ENCODE measurements around the gene BNC1.

BNC1 gene

GRCh38 chr15:83284559-83285283, at the start of gene BNC1:
Gene BNC1 (minus strand): TSS chr15:83284664. CDS start chr15:83284628, 36 bp downstream.
- DNase-seq (ENCODE audit: low read depth): no peak
- no peak within 1 kb of the TSS for H3K4me3 ChIP-seq (ENCODE audit: low read depth, low read length)
- TF ChIP-seq CTCF (IDR thresholded peaks at IDR 0.05; ENCODE audit: low read depth, low read length) (no peak), MYC (IDR thresholded peaks at IDR 0.05; ENCODE audit: low read depth, low read length) (no peak), POLR2A (IDR thresholded peaks at IDR 0.05; ENCODE audit: extremely low read depth, insufficient read length) (no peak), MAX (IDR thresholded peaks at IDR 0.05; ENCODE audit: low read depth, low read length) (no peak)

- H3K4me3 ChIP-seq (ENCODE audit: low read depth, low read length): no peak overlapping the region
- TF ChIP-seq CTCF (IDR thresholded peaks at IDR 0.05; ENCODE audit: low read depth, low read length): no peak
- TF ChIP-seq MAX (IDR thresholded peaks at IDR 0.05; ENCODE audit: low read depth, low read length): no peak
- TF ChIP-seq MYC (IDR thresholded peaks at IDR 0.05; ENCODE audit: low read depth, low read length): no peak
- no peak for TF ChIP-seq POLR2A (IDR thresholded peaks at IDR 0.05; ENCODE audit: extremely low read depth, insufficient read length)
- no peak for DNase-seq (ENCODE audit: low read depth)
Measured at GRCh38 chr15:83327041-83327440, 42.6 kb upstream of the BNC1 start.

GRCh38 chr15:83324799-83325198, 40.3 kb upstream of the BNC1 start:
- DNase-seq (ENCODE audit: low read depth): no peak
- no peak for TF ChIP-seq MYC (IDR thresholded peaks at IDR 0.05; ENCODE audit: low read depth, low read length)
- no peak for TF ChIP-seq CTCF (IDR thresholded peaks at IDR 0.05; ENCODE audit: low read depth, low read length)
- no peak for TF ChIP-seq MAX (IDR thresholded peaks at IDR 0.05; ENCODE audit: low read depth, low read length)
- TF ChIP-seq POLR2A (IDR thresholded peaks at IDR 0.05; ENCODE audit: extremely low read depth, insufficient read length): no peak
- no peak overlapping the region for H3K4me3 ChIP-seq (ENCODE audit: low read depth, low read length)

- DNase-seq (ENCODE audit: low read depth): no peak
- TF ChIP-seq POLR2A (IDR thresholded peaks at IDR 0.05; ENCODE audit: extremely low read depth, insufficient read length) (no peak), MYC (IDR thresholded peaks at IDR 0.05; ENCODE audit: low read depth, low read length) (no peak), MAX (IDR thresholded peaks at IDR 0.05; ENCODE audit: low read depth, low read length) (no peak), CTCF (IDR thresholded peaks at IDR 0.05; ENCODE audit: low read depth, low read length) (no peak)
- no peak overlapping the region for H3K4me3 ChIP-seq (ENCODE audit: low read depth, low read length)
Measured at GRCh38 chr15:83323296-83323711, 38.8 kb upstream of the BNC1 start.

- no peak for DNase-seq (ENCODE audit: low read depth)
- H3K4me3 ChIP-seq (ENCODE audit: low read depth, low read length): no peak overlapping the region
- no peak for TF ChIP-seq CTCF (IDR thresholded peaks at IDR 0.05; ENCODE audit: low read depth, low read length)
- no peak for TF ChIP-seq POLR2A (IDR thresholded peaks at IDR 0.05; ENCODE audit: extremely low read depth, insufficient read length)
- TF ChIP-seq MAX (IDR thresholded peaks at IDR 0.05; ENCODE audit: low read depth, low read length): no peak
- no peak for TF ChIP-seq MYC (IDR thresholded peaks at IDR 0.05; ENCODE audit: low read depth, low read length)
Measured at GRCh38 chr15:83322691-83323090, 38.2 kb upstream of the BNC1 start.

Measured in NB4 (cell line).